AG09319 (cell line): ENCODE data around the gene HOXB3.

Source experiments
- DNase-seq: peaks from one replicate; pipeline ENCODE4 v3.0.0-alpha.2; 2010; ENCODE audit warnings: low read depth; ENCODE audit errors: extremely low read depth
- TF ChIP-seq, protein P1 (sequence below): IDR thresholded peaks from 2 replicates; pipeline ENCODE4 v1.5.1; 2011; ENCODE audit warnings: low read depth, mild to moderate bottlenecking, inconsistent platforms, low read length, moderate library complexity

HOXB3 gene

DNA sequence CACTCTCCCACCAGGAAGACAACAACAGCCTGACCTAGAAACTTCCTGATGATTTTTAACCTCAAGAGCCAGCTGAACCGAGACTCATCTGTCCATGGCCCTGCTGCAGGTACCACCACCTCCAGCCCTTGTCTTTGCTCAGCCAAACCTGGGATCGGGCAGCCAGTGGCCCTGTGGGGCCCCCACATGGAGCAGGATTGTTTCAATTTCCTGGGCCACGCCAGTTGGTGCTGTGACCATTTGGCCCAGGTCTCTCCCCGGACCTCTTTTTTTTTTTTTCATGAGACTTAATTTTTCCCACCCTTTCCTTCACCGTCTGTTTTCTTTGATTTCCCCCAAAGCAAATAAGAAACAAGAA is 36.9 kb downstream of the HOXB3 start:
- no peak for DNase-seq
- TF ChIP-seq, protein P1, sequence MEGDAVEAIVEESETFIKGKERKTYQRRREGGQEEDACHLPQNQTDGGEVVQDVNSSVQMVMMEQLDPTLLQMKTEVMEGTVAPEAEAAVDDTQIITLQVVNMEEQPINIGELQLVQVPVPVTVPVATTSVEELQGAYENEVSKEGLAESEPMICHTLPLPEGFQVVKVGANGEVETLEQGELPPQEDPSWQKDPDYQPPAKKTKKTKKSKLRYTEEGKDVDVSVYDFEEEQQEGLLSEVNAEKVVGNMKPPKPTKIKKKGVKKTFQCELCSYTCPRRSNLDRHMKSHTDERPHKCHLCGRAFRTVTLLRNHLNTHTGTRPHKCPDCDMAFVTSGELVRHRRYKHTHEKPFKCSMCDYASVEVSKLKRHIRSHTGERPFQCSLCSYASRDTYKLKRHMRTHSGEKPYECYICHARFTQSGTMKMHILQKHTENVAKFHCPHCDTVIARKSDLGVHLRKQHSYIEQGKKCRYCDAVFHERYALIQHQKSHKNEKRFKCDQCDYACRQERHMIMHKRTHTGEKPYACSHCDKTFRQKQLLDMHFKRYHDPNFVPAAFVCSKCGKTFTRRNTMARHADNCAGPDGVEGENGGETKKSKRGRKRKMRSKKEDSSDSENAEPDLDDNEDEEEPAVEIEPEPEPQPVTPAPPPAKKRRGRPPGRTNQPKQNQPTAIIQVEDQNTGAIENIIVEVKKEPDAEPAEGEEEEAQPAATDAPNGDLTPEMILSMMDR, result no peak

DNA sequence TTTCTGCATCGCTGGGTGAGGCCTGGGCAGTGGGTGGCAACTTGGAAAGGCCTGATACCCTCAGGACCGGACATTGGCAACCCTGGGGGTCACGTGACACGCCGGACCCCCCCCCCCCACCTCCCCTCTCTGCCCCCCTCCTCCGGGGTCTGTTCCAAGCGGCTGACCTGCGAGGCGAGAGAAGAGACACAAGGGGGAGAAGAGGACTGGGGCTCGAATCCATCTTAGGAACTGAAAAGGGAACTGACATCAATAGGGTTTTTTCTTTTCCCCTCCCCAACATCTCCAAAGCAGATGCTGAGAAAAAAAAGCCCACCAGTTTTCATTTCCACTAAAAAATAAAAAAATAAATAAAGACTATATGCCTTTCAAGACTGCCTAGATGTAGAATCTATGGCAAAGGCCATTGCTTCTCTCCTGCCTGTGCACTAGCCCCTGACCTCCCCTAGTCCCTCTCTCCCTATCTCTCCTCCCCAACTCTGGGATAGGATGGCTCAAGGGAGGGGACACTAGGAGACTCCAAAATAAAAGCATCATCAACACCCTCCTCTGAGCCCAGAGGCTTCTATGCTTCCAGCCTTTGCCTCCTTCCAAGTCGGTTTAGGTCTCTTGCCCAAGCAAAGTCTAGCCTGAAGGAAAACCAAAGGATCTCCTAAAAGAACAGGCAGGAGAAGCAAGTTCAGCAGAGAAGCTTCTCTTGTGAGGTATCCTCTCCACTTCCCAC is 37.4 kb downstream of the HOXB3 start:
- DNase-seq, result no peak
- TF ChIP-seq, protein P1, result no peak

DNA sequence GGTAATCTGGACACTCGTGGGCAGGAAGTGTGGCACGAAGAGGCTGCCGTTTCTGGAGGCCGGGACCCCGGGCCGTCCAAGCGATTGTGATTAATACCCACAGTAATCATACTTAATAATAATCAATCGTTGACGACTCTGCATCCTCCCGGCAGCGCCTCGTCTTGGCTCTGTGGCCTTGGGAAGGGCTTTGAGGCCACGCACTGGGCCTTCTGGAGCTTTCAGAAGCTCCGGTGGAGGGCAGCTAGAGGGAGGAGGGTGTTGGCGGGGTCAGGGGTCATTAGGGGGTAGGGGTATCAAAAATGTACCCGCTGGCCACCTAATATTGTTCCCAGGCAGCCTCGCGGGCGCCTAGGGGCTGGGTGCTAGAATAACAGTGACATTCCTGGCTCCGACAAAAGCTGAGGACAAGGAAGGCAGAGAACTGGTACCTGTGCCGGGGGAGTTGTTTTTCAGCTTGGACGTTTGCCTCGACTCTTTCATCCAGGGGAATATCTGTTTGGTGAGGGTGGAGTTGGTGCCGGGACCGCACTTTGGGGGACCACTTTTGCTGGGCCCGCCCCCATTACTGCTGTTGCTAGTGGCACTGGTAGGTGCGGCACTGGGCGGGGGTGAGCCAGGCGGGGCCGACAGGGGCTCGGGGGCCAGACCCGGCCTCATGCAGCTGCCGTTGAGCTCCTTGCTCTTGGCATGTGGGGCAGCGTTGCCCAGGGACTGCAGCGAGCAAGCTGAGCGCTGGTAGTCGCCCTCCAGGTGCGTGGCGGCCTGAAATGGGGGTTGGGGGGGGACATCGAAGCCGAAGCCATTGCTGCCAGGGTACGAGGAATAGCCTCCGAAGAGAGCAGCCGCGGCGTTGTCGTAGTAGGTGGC is 38.2 kb downstream of the HOXB3 start:
- DNase-seq, result no peak
- TF ChIP-seq, protein P1, result no peak

DNA sequence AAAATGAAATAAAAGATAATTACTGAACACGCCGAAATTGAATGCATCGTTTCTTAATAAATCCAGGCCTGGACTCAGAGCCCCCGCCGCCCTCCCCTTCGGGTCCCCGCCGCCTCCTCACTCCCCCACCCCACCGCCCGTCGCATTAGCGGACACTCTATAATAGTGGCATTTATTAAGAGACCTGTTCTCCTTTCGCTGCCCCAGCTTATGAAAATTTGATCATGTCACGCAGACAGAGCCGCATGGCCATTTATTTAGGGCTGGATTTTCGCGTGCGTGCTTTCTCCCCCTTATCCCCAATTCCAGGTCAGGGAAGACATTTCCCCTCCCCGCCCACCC is 38.9 kb downstream of the HOXB3 start:
- no peak for DNase-seq
- TF ChIP-seq, protein P1, result no peak

DNA sequence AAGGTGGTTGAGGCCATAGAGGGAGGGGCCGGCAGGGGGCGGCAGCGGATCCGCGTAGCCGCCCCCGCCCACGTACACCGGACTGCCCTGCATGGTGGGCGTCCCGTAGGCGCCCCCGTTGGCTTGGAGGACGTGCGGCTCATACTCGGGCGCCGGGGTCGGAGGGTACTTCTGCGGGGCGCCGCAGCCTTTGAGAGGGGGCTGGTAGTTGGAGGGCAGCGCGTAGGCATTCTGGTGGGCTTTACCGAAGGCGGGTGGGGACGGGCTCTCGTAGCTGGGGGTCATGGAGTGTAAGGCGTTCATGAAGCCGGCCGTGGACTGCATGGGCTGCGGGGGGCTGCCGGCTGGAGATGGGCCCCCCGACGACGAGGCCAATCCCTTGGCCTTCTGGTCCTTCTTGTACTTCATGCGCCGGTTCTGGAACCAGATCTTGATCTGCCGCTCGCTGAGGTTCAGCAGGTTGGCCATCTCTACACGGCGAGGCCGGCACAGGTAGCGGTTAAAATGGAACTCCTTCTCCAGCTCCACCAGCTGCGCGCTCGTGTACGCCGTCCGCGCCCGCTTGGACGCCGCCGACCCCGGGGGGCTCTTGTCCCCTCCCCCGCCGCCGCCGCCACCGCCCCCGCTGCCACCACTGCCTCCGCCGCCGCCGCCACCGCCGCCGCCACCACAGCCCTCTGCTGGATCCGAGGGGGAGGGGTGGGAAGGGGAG is 39.4 kb downstream of the HOXB3 start:
- no peak for DNase-seq
- TF ChIP-seq, protein P1, result no peak

DNA sequence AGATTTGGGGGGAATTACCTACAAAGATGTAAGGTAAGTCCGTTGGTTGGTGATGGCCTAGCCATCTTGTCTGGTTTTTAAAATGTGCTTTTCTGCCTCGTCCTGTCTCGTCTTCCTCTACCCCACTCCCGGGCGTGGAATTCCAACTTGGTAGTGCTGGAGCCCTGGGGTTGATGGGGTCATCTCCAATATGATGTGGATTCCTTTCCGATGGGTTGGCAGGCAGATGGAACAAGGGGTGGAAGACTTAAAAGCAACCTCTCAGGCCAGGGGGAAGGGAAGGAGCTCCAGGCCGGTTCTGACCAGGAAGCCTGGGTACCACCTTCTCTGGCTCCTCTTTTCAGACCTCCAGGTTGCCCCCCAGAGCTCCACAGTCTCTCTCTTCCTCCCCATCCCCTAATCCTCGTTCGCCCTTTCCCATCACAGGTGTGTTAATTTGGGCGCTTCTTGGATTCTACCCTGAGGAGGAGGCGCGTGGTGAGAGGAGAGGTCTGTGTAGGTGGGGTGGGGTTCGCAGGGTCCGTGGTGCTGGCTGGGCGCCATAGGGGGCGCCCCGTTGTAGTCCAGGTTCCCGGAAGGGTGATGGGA is 40.0 kb downstream of the HOXB3 start:
- DNase-seq, result no peak
- TF ChIP-seq, protein P1, result no peak
